ENCODE data around the gene EMILIN2. TPM values are rescaled to one million over a fixed set of nuclear protein-coding genes. Genes with fewer than 3 reads are reported as not detected.

EMILIN2 gene
- total RNA-seq, 2 donors from 2014 or later, result 21.0 to 32.4 TPM

GRCh38 chr18:2963048-2963447 is 116.2 kb downstream of the EMILIN2 start:
- intact Hi-C loops (cut with DNase I), result no loop called here
- no peak for DNase-seq (ENCODE audit: low spot score)

DNA sequence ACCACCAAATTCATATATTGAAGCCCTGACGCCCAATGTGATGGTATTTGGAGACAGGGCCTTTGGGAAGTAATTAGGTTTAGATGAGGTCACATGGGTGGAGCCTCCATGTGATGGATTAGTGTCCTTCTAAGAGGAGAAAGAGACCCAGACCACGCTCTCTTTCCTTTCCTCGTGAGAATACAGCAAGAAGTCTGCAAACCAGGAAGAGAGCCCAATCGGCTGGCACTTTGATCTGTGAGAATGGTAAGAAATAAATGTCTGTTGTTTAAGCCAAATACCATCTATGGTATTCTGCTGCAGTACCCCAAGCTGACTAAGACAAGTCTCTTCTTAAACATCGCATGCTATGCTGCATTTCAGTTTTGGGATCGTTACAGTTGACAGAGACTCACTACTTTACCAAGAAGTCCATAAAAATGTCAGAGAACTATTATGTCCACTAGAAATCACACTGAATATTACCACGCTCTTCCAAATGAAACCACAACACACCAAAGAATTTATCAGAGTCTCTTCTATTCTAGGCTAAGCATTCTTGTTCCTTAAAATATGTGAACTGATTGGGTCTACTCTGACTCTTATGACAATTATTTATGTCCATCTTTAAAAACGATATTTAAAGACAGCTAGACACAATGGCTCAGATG is 117.7 kb downstream of the EMILIN2 start:
- intact Hi-C loops (cut with DNase I), result no loop called here
- DNase-seq (ENCODE audit: low spot score), result no peak

Other genes starting within 250 kb of the EMILIN2 start
- gene SMCHD1, start 191.3 kb upstream of the EMILIN2 start, total RNA-seq, result 10 to 100 TPM; 50.8 to 54.2 TPM
- 10 to 100 TPM; 23.8 to 27.3 TPM for gene LPIN2, start 166.1 kb downstream of the EMILIN2 start, total RNA-seq